HepG2 (cell line): Measurements from ENCODE around the gene UBE2J1. TPM values are rescaled to one million over a fixed set of nuclear protein-coding genes. Genes with fewer than 3 reads are reported as not detected.

ENCODE experiments used
- EED ChIP-seq: sonication (generic); formaldehyde crosslinking; IDR thresholded peaks from 2 replicates; pipeline ENCODE4 v1.5.0; 2020; ENCODE audit warnings: mild to moderate bottlenecking, missing genetic modification reagents
- GATA4 ChIP-seq: sonication (generic); IDR thresholded peaks from 2 replicates; pipeline ENCODE4 v1.6.1; 2016; ENCODE audit warnings: antibody characterized with exemption, low read depth, borderline replicate concordance
- HIVEP1 ChIP-seq: sonication (generic); formaldehyde crosslinking; IDR thresholded peaks from 2 replicates; pipeline ENCODE4 v1.4.0; 2020; ENCODE audit warnings: mild to moderate bottlenecking, missing genetic modification reagents
- HNRNPH1 ChIP-seq: fragments of 200-400 bp; formaldehyde crosslinking; optimal IDR thresholded peaks from 2 replicates; pipeline ENCODE3; 2017; ENCODE audit warnings: mild to moderate bottlenecking, low read depth, low read length
- HNRNPL ChIP-seq: fragments of 200-400 bp; formaldehyde crosslinking; IDR thresholded peaks from 2 replicates; pipeline ENCODE4 v1.6.1; 2017; ENCODE audit warnings: mild to moderate bottlenecking, low read depth, low read length
- KDM3A ChIP-seq: IDR thresholded peaks from 2 replicates; pipeline ENCODE4 v1.6.1; 2018; ENCODE audit warnings: low read depth, missing compliant biosample characterization
- KLF6 ChIP-seq: IDR thresholded peaks from 2 replicates; pipeline ENCODE4 v1.8.0; 2016; ENCODE audit warnings: missing biosample characterization, missing genetic modification reagents
- NPAS2 ChIP-seq: sonication (generic); formaldehyde crosslinking; IDR thresholded peaks from 2 replicates; pipeline ENCODE4 v1.8.0; 2022; ENCODE audit warnings: mild to moderate bottlenecking, missing genetic modification reagents, borderline replicate concordance
- ZFP37 ChIP-seq: sonication (generic); formaldehyde crosslinking; IDR thresholded peaks from 2 replicates; pipeline ENCODE4 v1.4.0; 2020; ENCODE audit warnings: missing genetic modification reagents, borderline replicate concordance
- ZNF280D ChIP-seq: sonication (generic); formaldehyde crosslinking; IDR thresholded peaks from 2 replicates; pipeline ENCODE4 v1.5.1; 2020; ENCODE audit warnings: mild to moderate bottlenecking, missing genetic modification reagents
- ZNF331 ChIP-seq: sonication (generic); formaldehyde crosslinking; IDR thresholded peaks from 2 replicates; pipeline ENCODE4 v1.4.0; 2020; ENCODE audit warnings: missing genetic modification reagents
- ZNF451 ChIP-seq: sonication (generic); formaldehyde crosslinking; IDR thresholded peaks from 2 replicates; pipeline ENCODE4 v1.5.0; 2020; ENCODE audit warnings: mild to moderate bottlenecking, missing genetic modification reagents
- ZNF510 ChIP-seq: sonication (generic); formaldehyde crosslinking; IDR thresholded peaks from 2 replicates; pipeline ENCODE4 v1.4.0; 2020; ENCODE audit warnings: low read depth, mild to moderate bottlenecking, missing genetic modification reagents
- ZNF543 ChIP-seq: sonication (generic); formaldehyde crosslinking; IDR thresholded peaks from 2 replicates; pipeline ENCODE4 v1.4.0; 2020; ENCODE audit warnings: mild to moderate bottlenecking, missing genetic modification reagents
- ZNF589 ChIP-seq: sonication (generic); formaldehyde crosslinking; conservative IDR thresholded peaks from 2 replicates; pipeline ENCODE4 v1.8.0; 2022; ENCODE audit warnings: mild to moderate bottlenecking, moderate library complexity, missing genetic modification reagents
- ZNF704 ChIP-seq: sonication (generic); formaldehyde crosslinking; IDR thresholded peaks from 2 replicates; pipeline ENCODE4 v1.8.1; 2023; ENCODE audit warnings: mild to moderate bottlenecking, inconsistent platforms, moderate library complexity, missing genetic modification reagents, borderline replicate concordance
- ZSCAN29 ChIP-seq: sonication (generic); formaldehyde crosslinking; conservative IDR thresholded peaks from 2 replicates; pipeline ENCODE4 v1.4.0; 2020; ENCODE audit warnings: mild to moderate bottlenecking, missing genetic modification reagents
- polyA plus RNA-seq, 8 experiments: library from polyadenylated mRNA; depleted of rRNA in 3 of 8; stranded (reverse) in 7 of 8; unstranded in 1 of 8; fragments of >200 nt; fragmentation: Illumina TruSeq in 4 of 8; extraction: Trizol in 4 of 8; gene quantifications; 2 replicates each; pipeline versions ENCODE4 v1.2.1 to v1.2.3, GENCODE V29; 2011 to 2016; ENCODE audit warnings: low read depth in 4 of 8, missing spikeins in 1 of 8, mixed read lengths in 1 of 8; ENCODE audit not compliant: insufficient read depth in 1 of 8
- total RNA-seq, 5 experiments: library from RNA; depleted of rRNA; stranded (reverse); fragments of >200 nt; fragmentation: Illumina TruSeq; extraction: Trizol; gene quantifications; 2 replicates each; pipeline ENCODE4 v1.2.3, GENCODE V29; 2016; ENCODE audit warnings: low read depth in 1 of 5
- TF ChIP-seq, protein P1 (sequence below): IDR thresholded peaks from 2 replicates; pipeline ENCODE4 v1.6.1; 2016; ENCODE audit warnings: missing compliant biosample characterization, missing genetic modification reagents, borderline replicate concordance
- TF ChIP-seq, protein P2 (sequence below): sonication (generic); formaldehyde crosslinking; IDR thresholded peaks from 2 replicates; pipeline ENCODE4 v1.5.0; 2020; ENCODE audit warnings: mild to moderate bottlenecking, missing genetic modification reagents
- TF ChIP-seq, protein P3 (sequence below): IDR thresholded peaks from 2 replicates; pipeline ENCODE4 v1.6.1; 2016; ENCODE audit warnings: low read depth, borderline replicate concordance

UBE2J1 gene
- total and polyA plus RNA-seq, 2 of the 13 experiments (the other 11 are each of a cell fraction or from before 2014, with no cell fraction given): 19.3 to 24.6 TPM

GRCh38 chr6:89352278-89353117 lies at the start of gene UBE2J1 (continued):
- TF ChIP-seq, protein P1, sequence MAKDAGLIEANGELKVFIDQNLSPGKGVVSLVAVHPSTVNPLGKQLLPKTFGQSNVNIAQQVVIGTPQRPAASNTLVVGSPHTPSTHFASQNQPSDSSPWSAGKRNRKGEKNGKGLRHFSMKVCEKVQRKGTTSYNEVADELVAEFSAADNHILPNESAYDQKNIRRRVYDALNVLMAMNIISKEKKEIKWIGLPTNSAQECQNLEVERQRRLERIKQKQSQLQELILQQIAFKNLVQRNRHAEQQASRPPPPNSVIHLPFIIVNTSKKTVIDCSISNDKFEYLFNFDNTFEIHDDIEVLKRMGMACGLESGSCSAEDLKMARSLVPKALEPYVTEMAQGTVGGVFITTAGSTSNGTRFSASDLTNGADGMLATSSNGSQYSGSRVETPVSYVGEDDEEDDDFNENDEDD (CRISPR knock-in tag): peak; percentile 67; the same call in 1 of the 2 replicates
- TF ChIP-seq, protein P2, sequence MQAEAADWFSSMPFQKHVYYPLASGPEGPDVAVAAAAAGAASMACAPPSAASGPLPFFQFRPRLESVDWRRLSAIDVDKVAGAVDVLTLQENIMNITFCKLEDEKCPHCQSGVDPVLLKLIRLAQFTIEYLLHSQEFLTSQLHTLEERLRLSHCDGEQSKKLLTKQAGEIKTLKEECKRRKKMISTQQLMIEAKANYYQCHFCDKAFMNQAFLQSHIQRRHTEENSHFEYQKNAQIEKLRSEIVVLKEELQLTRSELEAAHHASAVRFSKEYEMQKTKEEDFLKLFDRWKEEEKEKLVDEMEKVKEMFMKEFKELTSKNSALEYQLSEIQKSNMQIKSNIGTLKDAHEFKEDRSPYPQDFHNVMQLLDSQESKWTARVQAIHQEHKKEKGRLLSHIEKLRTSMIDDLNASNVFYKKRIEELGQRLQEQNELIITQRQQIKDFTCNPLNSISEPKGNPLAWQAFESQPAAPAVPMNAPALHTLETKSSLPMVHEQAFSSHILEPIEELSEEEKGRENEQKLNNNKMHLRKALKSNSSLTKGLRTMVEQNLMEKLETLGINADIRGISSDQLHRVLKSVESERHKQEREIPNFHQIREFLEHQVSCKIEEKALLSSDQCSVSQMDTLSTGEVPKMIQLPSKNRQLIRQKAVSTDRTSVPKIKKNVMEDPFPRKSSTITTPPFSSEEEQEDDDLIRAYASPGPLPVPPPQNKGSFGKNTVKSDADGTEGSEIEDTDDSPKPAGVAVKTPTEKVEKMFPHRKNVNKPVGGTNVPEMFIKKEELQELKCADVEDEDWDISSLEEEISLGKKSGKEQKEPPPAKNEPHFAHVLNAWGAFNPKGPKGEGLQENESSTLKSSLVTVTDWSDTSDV (CRISPR knock-in tag): peak; percentile 20; the same call in 1 of the 2 replicates
- 0 out of 2 replicates have a peak, but pooled peaks have one; percentile 79 for TF ChIP-seq ZNF543 (CRISPR knock-in tag)
- peak; percentile 58; the same call in 1 of the 2 replicates for TF ChIP-seq KLF6 (CRISPR knock-in tag)
- TF ChIP-seq ZFP37 (CRISPR knock-in tag): peak; percentile 44; the same call in 1 of the 2 replicates
- TF ChIP-seq EED: peak; percentile 90
- no peak for TF ChIP-seq ZNF510 (CRISPR knock-in tag)
- TF ChIP-seq ZNF704 (CRISPR knock-in tag): no peak
- TF ChIP-seq ZNF451: peak; percentile 46; the same call in 1 of the 2 replicates
- peak; percentile 84 for TF ChIP-seq HNRNPL
- no peak for TF ChIP-seq ZNF589 (CRISPR knock-in tag)
- TF ChIP-seq NPAS2 (CRISPR knock-in tag): no peak
- peak; percentile 23; the same call in 1 of the 2 replicates for TF ChIP-seq GATA4
- TF ChIP-seq HIVEP1: no peak
- peak; percentile 36; the same call in 1 of the 2 replicates for TF ChIP-seq ZNF331 (CRISPR knock-in tag)
- TF ChIP-seq KDM3A (CRISPR knock-in tag): 0 out of 2 replicates have a peak, but pooled peaks have one; percentile 12
- TF ChIP-seq, protein P3, sequence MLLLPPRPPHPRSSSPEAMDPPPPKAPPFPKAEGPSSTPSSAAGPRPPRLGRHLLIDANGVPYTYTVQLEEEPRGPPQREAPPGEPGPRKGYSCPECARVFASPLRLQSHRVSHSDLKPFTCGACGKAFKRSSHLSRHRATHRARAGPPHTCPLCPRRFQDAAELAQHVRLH (CRISPR knock-in tag): 0 out of 2 replicates have a peak, but pooled peaks have one; percentile 20
- peak; percentile 71; the same call in 1 of the 2 replicates for TF ChIP-seq ZSCAN29
- no peak for TF ChIP-seq HNRNPH1
- peak; percentile 56; the same call in 1 of the 2 replicates for TF ChIP-seq ZNF280D
